HAP-1 (cell line): Measurements from ENCODE around the gene KRTAP10-5.
"Not testable (repeated sequence)": the region's sequence is repeated elsewhere in the genome, so short reads cannot be mapped to it uniquely, and the experiment has no call there.

Experiments used
- DNase-seq, 2 experiments: peaks; one replicate each; pipeline ENCODE4 v3.0.0-alpha.2; 2016 to 2020; ENCODE audit warnings: low spot score in 2 of 2
- H3K27me3 ChIP-seq: fragments of 250-450 bp; sonication (Bioruptor Pico); 2 replicates; pipeline ENCODE4 v1.5.1; 2020; ENCODE audit warnings: low read depth, mild to moderate bottlenecking, moderate library complexity
- H3K36me3 ChIP-seq: fragments of 250-450 bp; sonication (Bioruptor Pico); replicated peaks from 2 replicates; pipeline ENCODE4 v1.5.1; 2020; ENCODE audit warnings: mild to moderate bottlenecking
- H3K4me1 ChIP-seq: fragments of 250-450 bp; sonication (Bioruptor Pico); 2 replicates; pipeline ENCODE4 v1.5.1; 2020; ENCODE audit warnings: mild to moderate bottlenecking
- H3K4me3 ChIP-seq: fragments of 250-450 bp; sonication (Bioruptor Pico); 2 replicates; pipeline ENCODE4 v1.5.1; 2020; ENCODE audit warnings: mild to moderate bottlenecking, moderate library complexity
- H3K9me3 ChIP-seq: fragments of 250-450 bp; sonication (Bioruptor Pico); 2 replicates; pipeline ENCODE4 v1.5.1; 2020; ENCODE audit warnings: mild to moderate bottlenecking, moderate library complexity
- in situ Hi-C: fragments of 300-500 bp; cut with MboI; formaldehyde crosslinking; loops from 3 replicates; pipeline ENCODE4 v1.14.3; 2020; ENCODE audit warnings: low sequenced_read_pairs, inconsistent platforms, mixed read lengths

Gene KRTAP10-5

DNA sequence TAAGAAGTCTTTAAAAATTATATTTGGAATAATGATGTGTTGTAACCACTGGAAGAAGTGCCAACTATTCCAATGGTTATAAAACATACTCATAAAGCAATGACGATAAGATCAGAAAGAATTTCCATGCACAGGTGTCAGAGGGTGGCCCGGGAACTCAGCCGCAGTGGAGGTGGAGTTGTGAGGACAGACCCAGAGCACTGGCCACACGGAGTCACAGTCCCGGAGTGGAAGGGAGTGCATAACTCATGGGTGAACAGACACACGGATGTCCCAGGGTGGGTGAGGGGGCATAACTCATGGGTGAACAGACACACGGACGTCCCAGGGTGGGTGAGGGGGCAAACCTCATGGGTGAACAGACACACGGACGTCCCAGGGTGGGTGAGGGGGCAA is 4.4 kb downstream of the KRTAP10-5 start:
- Histone ChIP-seq H3K27me3 (no peaks in the 10 kb centered on the region), H3K4me3 (no peak overlapping the region), H3K9me3 (no peaks in the 10 kb centered on the region), H3K36me3 (no peaks in the 10 kb centered on the region), H3K4me1 (no peaks in the 10 kb centered on the region)
- in situ Hi-C loops, result no loop called here
- no peak for DNase-seq

DNA sequence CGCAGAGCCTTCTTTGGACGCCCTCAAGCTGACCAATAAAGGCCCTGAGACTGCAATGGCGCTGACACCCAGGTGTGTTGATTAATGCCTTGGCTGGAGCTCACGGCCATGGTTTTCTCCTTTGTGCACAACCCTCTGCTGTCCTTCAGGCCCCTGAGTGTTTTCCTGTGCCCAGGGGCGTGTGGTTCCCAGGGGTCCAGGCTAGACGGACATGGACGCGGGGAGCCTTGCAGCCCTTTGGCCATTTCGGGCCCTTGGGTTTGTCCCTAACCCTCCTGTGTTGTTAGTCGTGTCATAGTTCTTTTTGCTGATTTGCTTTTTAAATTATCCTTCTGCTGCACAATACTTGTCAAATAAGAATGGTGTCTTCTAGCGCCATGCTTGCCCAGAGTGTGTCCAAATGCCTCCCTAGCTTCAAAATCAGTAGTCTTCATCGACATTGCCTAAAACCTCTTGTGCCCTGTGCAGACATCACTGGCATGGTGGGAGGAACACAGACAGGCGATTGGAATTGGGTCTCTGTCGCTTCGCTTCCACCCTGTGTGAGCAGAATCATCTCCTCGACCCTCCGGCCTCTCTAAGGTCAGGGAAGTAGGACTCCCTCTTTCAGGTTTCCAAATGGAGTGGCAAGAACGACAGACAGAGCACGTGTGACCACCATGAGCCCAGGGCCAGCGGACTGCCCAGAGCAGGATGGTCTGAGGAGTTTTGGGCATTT is 4.9 kb downstream of the KRTAP10-5 start:
- Histone ChIP-seq H3K4me1 (no peaks in the 10 kb centered on the region), H3K4me3 (no peak overlapping the region), H3K27me3 (no peaks in the 10 kb centered on the region), H3K9me3 (no peaks in the 10 kb centered on the region), H3K36me3 (no peaks in the 10 kb centered on the region)
- in situ Hi-C loops, result no loop called here
- no peak for DNase-seq

DNA sequence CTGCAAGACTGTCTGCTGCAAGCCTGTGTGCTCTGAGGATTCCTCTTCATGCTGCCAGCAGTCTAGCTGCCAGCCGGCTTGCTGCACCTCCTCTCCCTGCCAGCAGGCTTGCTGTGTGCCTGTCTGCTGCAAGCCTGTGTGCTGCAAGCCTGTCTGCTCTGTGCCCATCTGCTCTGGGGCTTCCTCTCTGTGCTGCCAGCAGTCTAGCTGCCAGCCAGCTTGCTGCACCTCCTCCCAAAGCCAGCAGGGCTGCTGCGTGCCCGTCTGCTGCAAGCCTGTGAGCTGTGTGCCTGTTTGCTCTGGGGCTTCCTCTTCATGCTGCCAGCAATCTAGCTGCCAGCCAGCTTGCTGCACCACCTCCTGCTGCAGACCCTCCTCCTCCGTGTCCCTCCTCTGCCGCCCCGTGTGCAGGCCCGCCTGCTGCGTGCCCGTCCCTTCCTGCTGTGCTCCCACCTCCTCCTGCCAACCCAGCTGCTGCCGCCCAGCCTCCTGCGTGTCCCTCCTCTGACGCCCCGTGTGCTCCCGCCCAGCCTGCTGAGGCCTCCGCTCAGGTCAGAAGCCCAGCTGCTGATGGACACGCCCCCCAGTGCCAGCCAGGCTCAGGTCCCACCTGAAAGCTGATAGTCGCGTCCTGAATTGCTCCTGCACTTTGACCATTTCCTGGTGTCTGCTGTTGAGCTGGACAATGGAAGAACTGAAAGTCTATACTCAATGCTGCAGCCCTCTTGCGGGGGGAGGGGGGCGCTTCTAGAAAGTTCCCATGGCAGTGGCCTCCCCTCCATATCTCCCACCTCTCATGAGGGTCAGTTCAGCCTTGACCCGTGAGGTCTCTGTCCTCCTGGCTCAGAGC is 5.7 kb downstream of the KRTAP10-5 start:
- no peak for DNase-seq
- in situ Hi-C loops, result no loop called here
- Histone ChIP-seq H3K9me3 (no peaks in the 10 kb centered on the region), H3K36me3 (no peaks in the 10 kb centered on the region), H3K4me3 (no peak overlapping the region), H3K4me1 (no peaks in the 10 kb centered on the region), H3K27me3 (no peaks in the 10 kb centered on the region)

- in situ Hi-C loops, H3K4me3 ChIP-seq, DNase-seq, H3K4me1 ChIP-seq, H3K36me3 ChIP-seq, H3K9me3 ChIP-seq, H3K27me3 ChIP-seq: not testable (repeated sequence)
Measured at GRCh38 chr21:44573630-44574456, 6.6 kb downstream of the KRTAP10-5 start, which contains the start of gene KRTAP10-4. Gene KRTAP10-4, plus strand, starts transcription at chr21:44573729. Its CDS starts 30 bp downstream, at chr21:44573759.

GRCh38 chr21:44572959-44573583 is 7.3 kb downstream of the KRTAP10-5 start:
- Histone ChIP-seq H3K9me3 (no peaks in the 10 kb centered on the region), H3K27me3 (no peaks in the 10 kb centered on the region), H3K4me3 (no peak overlapping the region), H3K36me3 (no peaks in the 10 kb centered on the region), H3K4me1 (no peaks in the 10 kb centered on the region)
- no peak for DNase-seq
- in situ Hi-C loops, result no loop called here

DNA sequence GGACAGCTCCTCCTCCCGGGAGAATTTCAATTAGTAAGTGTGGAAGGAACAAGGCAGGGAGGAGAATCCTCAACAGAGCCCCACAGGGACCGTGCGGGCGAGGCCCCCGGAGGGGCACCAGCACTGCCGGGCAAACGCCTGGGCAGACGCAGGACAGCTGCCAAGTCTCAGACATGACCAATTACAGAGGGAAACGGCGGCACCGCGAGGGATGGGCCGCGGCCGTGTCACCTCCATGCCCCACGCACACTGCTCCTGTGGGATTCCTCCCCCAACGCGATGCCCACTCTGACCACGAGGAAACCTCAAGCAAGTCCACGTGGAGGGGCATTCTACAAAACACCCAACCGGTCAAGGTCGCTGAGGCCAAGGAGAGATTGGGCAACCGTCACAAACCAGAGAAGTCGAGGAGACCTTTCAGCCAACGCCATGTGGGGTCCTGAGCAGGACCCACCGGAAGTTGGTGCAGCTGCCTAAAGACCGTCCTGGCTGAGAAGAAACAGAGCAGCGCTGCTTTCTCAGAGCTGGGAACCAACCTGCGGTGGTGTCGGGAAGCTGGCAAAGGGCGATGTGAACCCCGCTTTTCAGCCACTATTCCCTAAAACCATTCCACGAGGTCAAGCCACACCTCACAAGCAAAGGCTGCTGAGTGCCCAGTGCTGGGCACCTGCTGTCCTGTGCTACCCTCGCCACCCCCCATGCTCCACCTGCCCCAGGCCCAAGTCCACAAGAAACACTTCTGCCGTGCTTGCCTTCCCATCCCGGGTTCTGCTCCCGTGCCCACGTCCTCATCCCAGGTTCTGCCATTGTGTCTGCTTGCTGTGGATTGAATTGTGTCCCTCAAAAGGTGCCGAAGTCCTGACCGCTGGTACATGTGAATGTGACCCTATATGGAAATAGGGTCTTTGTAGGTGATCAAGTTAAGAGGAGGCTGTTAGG is 8.3 kb downstream of the KRTAP10-5 start:
- H3K4me1 ChIP-seq, result no peaks in the 10 kb centered on the region
- no peaks in the 10 kb centered on the region for H3K9me3 ChIP-seq
- no peaks in the 10 kb centered on the region for H3K27me3 ChIP-seq
- H3K36me3 ChIP-seq, result no peaks in the 10 kb centered on the region
- in situ Hi-C loops, result no loop called here
- no peak overlapping the region for H3K4me3 ChIP-seq
- DNase-seq, result no peak

GRCh38 chr21:44571296-44571695 is 9.1 kb downstream of the KRTAP10-5 start:
- Histone ChIP-seq H3K9me3 (no peaks in the 10 kb centered on the region), H3K27me3 (no peaks in the 10 kb centered on the region), H3K4me1 (no peaks in the 10 kb centered on the region), H3K36me3 (no peaks in the 10 kb centered on the region), H3K4me3 (no peak overlapping the region)
- DNase-seq, result no peak
- in situ Hi-C loops, result no loop called here

GRCh38 chr21:44569861-44570517 is 10.4 kb downstream of the KRTAP10-5 start:
- H3K27me3 ChIP-seq, result no peaks in the 10 kb centered on the region
- DNase-seq, result no peak
- no peaks in the 10 kb centered on the region for H3K9me3 ChIP-seq
- in situ Hi-C loops, result no loop called here
- no peaks in the 10 kb centered on the region for H3K4me1 ChIP-seq
- H3K4me3 ChIP-seq, result no peak overlapping the region
- H3K36me3 ChIP-seq, result no peaks in the 10 kb centered on the region

DNA sequence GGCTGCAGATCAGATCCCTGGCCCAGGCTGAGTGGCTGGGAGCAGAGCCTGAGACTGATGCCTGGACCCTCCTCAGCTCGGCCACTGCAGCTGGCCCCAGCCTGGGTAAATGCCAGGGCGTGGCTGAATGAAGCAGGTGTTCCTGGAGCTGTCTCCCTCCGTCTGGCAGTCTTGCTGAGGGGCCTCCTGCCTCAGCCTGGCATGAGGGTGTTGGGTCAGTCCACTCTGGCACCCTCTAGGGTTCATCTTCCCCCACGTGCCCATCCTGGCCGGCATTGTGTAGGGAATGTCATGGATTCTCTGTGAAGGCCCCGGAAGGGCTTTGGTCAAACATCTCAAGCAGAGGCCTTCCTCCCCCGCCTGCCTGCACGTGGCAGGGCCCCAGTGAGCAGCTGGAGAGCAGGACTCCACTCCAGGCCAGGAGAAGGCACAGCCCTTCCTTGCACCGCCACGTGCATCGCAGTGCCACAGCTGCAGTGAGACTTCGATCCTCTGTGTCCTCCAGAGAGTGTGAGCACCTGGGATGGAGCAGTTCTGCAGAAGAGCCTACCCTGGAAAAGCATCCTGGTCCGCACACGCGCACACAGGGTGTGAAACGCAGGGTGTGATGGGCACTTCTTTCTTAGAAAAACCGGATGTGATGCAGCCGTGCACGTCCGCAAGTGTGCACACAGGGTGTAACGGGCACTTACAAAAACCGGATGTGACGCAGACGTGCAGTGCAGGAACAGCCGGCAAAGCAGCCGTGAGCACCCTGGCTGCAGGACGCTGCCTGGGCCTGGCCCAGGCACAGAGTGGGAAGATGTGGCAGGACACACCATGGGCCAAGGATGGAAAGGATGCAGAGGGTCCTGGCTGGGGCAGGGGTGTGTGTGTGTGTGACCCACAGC is 11.5 kb downstream of the KRTAP10-5 start:
- no peaks in the 10 kb centered on the region for H3K27me3 ChIP-seq
- H3K9me3 ChIP-seq, result no peaks in the 10 kb centered on the region
- no peaks in the 10 kb centered on the region for H3K4me1 ChIP-seq
- DNase-seq, result no peak
- H3K36me3 ChIP-seq, result no peaks in the 10 kb centered on the region
- in situ Hi-C loops, result no loop called here
- no peak overlapping the region for H3K4me3 ChIP-seq

- no peaks in the 10 kb centered on the region for H3K9me3 ChIP-seq
- DNase-seq, result no peak
- in situ Hi-C loops, result no loop called here
- no peaks in the 10 kb centered on the region for H3K4me1 ChIP-seq
- no peaks in the 10 kb centered on the region for H3K36me3 ChIP-seq
- H3K27me3 ChIP-seq, result no peaks in the 10 kb centered on the region
- no peak overlapping the region for H3K4me3 ChIP-seq
Measured at GRCh38 chr21:44568261-44568660, 12.1 kb downstream of the KRTAP10-5 start.

DNA sequence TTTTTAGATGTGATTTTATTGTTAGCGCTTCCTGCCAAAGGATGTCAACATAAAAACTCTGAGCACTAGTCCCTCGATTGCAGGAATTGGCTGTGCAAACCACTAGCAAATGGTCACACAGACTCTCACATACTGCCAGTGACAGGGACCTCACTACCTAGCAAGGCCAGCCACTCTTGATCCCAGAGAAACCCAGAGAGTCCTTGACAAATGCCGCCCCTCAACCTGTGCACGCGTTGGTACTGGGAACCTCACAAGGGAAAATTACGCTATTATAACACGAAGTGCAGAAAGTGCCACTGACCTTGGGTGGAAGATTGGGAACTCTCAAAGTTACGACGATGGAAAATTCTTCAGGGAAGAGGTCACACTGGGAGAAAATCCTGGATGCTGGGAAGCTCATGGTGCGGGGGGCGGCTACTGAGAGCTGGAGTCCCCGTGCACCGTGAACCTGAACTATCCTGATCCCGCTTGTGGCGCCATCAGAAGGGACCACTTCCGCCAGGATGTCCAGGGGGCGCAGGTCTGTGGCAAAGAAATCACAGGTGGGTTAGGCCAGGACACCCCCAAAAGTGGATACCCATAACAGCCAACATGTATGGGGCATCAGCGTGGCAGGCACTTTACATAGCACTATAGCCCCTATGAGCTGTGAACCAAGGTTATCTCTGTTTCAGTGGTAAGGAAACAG is 12.8 kb downstream of the KRTAP10-5 start:
- Histone ChIP-seq H3K27me3 (no peaks in the 10 kb centered on the region), H3K4me1 (no peaks in the 10 kb centered on the region), H3K9me3 (no peaks in the 10 kb centered on the region), H3K36me3 (no peaks in the 10 kb centered on the region), H3K4me3 (no peak overlapping the region)
- no peak for DNase-seq
- in situ Hi-C loops, result no loop called here
